K562 (cell line): Measurements from ENCODE around the gene CAMSAP3. TPM values are rescaled to one million over a fixed set of nuclear protein-coding genes. Genes with fewer than 3 reads are reported as not detected.
A peak's percentile ranks its signal among the peaks of the same experiment; 100 is the strongest.

Experiments
- ASH1L ChIP-seq: fragments of 450-650 bp; IDR thresholded peaks from 2 replicates; pipeline ENCODE4 v1.6.1; 2018; ENCODE audit warnings: borderline replicate concordance, mild to moderate bottlenecking, low read depth; ENCODE audit not compliant: partially characterized antibody
- ATF1 ChIP-seq, 2 experiments: fragments of 450-650 bp in 1 of 2; IDR thresholded peaks; 2 replicates each; pipeline ENCODE4 v1.6.1; 2016; ENCODE audit warnings: missing compliant biosample characterization in 1 of 2, missing genetic modification characterization in 1 of 2
- CBFA2T2 ChIP-seq: fragments of 450-650 bp; conservative IDR thresholded peaks from 2 replicates; pipeline ENCODE4 v1.6.1; 2017; ENCODE audit warnings: mild to moderate bottlenecking
- CCAR2 ChIP-seq: fragments of 200-400 bp; formaldehyde crosslinking; IDR thresholded peaks from 2 replicates; pipeline ENCODE4 v1.6.1; 2017; ENCODE audit warnings: mild to moderate bottlenecking, low read depth, low read length
- CEBPG ChIP-seq, 3 experiments: fragments of 200-800 bp in 1 of 3; sonication (Bioruptor generic) in 1 of 3; sonication (generic) in 1 of 3; formaldehyde crosslinking in 1 of 3; IDR thresholded peaks in 2 of 3; conservative IDR thresholded peaks in 1 of 3; 2 replicates each; pipeline versions ENCODE4 v1.6.1 to v1.8.0; 2016 to 2022; ENCODE audit warnings: missing compliant biosample characterization in 2 of 3, missing genetic modification characterization in 2 of 3, mild to moderate bottlenecking in 1 of 3, missing genetic modification reagents in 1 of 3
- DDX20 ChIP-seq: fragments of 450-650 bp; IDR thresholded peaks from 2 replicates; pipeline ENCODE4 v1.6.1; 2016; ENCODE audit warnings: missing genetic modification characterization, low read depth, mild to moderate bottlenecking, missing compliant biosample characterization, moderate library complexity
- HMGN3 ChIP-seq: IDR thresholded peaks from 2 replicates; pipeline ENCODE4 v1.6.1; 2011; ENCODE audit warnings: borderline replicate concordance, low read depth, mild to moderate bottlenecking, mixed read lengths, low read length; ENCODE audit not compliant: insufficient read length; ENCODE audit errors: extremely low read depth
- MBD2 ChIP-seq: sonication (generic); IDR thresholded peaks from 2 replicates; pipeline ENCODE4 v1.6.1; 2016; ENCODE audit warnings: low read depth, borderline replicate concordance
- MEIS2 ChIP-seq: fragments of 450-650 bp; IDR thresholded peaks from 2 replicates; pipeline ENCODE4 v1.6.1; 2014; ENCODE audit warnings: mild to moderate bottlenecking; ENCODE audit not compliant: partially characterized antibody
- NFIC ChIP-seq: fragments of 450-650 bp; IDR thresholded peaks from 2 replicates; pipeline ENCODE4 v1.6.1; 2017; ENCODE audit warnings: mild to moderate bottlenecking, inconsistent platforms
- NKRF ChIP-seq: fragments of 450-650 bp; IDR thresholded peaks from 2 replicates; pipeline ENCODE4 v1.6.1; 2016; ENCODE audit warnings: borderline replicate concordance
- NR4A1 ChIP-seq, 2 experiments: fragments of 250-450 bp in 1 of 2; fragments of 450-650 bp in 1 of 2; sonication (Bioruptor Pico) in 1 of 2; IDR thresholded peaks; 2 replicates each; pipeline versions ENCODE4 v1.4.0 to v1.6.1; 2016 to 2020; ENCODE audit warnings: mild to moderate bottlenecking in 2 of 2, missing compliant biosample characterization in 1 of 2, missing genetic modification characterization in 1 of 2, moderate library complexity in 1 of 2
- POLR2H ChIP-seq: IDR thresholded peaks from 2 replicates; pipeline ENCODE4 v1.6.1; 2016; ENCODE audit warnings: missing genetic modification characterization, low read depth, mild to moderate bottlenecking, control low read depth, missing compliant biosample characterization, moderate library complexity
- TEAD1 ChIP-seq, 2 experiments: fragments of 450-650 bp in 1 of 2; sonication (generic) in 1 of 2; formaldehyde crosslinking; IDR thresholded peaks; 2 replicates each; pipeline versions ENCODE4 v1.4.0 to v1.8.0; 2020 to 2022; ENCODE audit warnings: mild to moderate bottlenecking in 2 of 2, missing genetic modification reagents in 1 of 2
- ZNF175 ChIP-seq: fragments of 200-800 bp; sonication (Bioruptor generic); IDR thresholded peaks from 2 replicates; pipeline ENCODE4 v1.6.1; 2016; ENCODE audit warnings: low read depth, mild to moderate bottlenecking, missing genetic modification characterization, missing compliant biosample characterization
- ZNF224 ChIP-seq: sonication (generic); formaldehyde crosslinking; IDR thresholded peaks from 2 replicates; pipeline ENCODE4 v1.8.0; 2022; ENCODE audit warnings: mild to moderate bottlenecking, missing genetic modification reagents
- ZNF263 ChIP-seq: sonication (generic); formaldehyde crosslinking; IDR thresholded peaks from 2 replicates; pipeline ENCODE4 v1.8.0; 2022; ENCODE audit warnings: mild to moderate bottlenecking, missing genetic modification reagents, borderline replicate concordance
- ZNF561 ChIP-seq: fragments of 450-650 bp; formaldehyde crosslinking; conservative IDR thresholded peaks from 2 replicates; pipeline ENCODE4 v1.4.0; 2020; ENCODE audit warnings: mild to moderate bottlenecking, moderate library complexity
- polyA plus RNA-seq, 8 experiments: library from polyadenylated mRNA; depleted of rRNA in 4 of 8; stranded (reverse) in 5 of 8; unstranded in 3 of 8; fragments of >200 nt; fragmentation: Nextera tagmentation in 2 of 8; fragmentation: Illumina TruSeq in 1 of 8; extraction: Ambion mirVana in 2 of 8; extraction: Trizol in 1 of 8; gene quantifications; 2 replicates each; pipeline versions ENCODE4 v1.2.1 to v1.2.3, GENCODE V29; 2011 to 2014; ENCODE audit warnings: inconsistent platforms in 1 of 8, missing spikeins in 1 of 8
- total RNA-seq, 7 experiments: library from RNA; depleted of rRNA in 6 of 7; stranded (reverse); fragments of >200 nt in 6 of 7; fragmentation: Illumina TruSeq in 2 of 7; extraction: Trizol in 2 of 7; gene quantifications; 2 replicates each; pipeline versions ENCODE4 v1.2.1 to v1.2.3, GENCODE V29; 2011 to 2021; ENCODE audit warnings: low replicate concordance in 1 of 7
- TF ChIP-seq, protein P1 (sequence below): fragments of 200-800 bp; sonication (Bioruptor generic); IDR thresholded peaks from 2 replicates; pipeline ENCODE4 v1.6.1; 2017; ENCODE audit warnings: missing genetic modification characterization, missing compliant biosample characterization
- TF ChIP-seq, protein P2 (sequence below): fragments of 250-450 bp; sonication (Bioruptor Pico); IDR thresholded peaks from 2 replicates; pipeline ENCODE4 v1.8.0; 2021; ENCODE audit warnings: borderline replicate concordance, mild to moderate bottlenecking, moderate library complexity; ENCODE audit not compliant: poor library complexity, severe bottlenecking
- TF ChIP-seq, protein P3 (sequence below), 2 experiments: fragments of 250-450 bp in 1 of 2; fragments of 450-650 bp in 1 of 2; sonication (Bioruptor Pico) in 1 of 2; IDR thresholded peaks; 2 replicates each; pipeline versions ENCODE4 v1.6.1 to v1.8.0; 2016 to 2021; ENCODE audit warnings: mild to moderate bottlenecking in 2 of 2, moderate library complexity in 2 of 2, missing compliant biosample characterization in 1 of 2, missing genetic modification characterization in 1 of 2

The CAMSAP3 gene
- total and polyA plus RNA-seq, 9 of the 15 experiments (the other 6 are each of a cell fraction or from before 2014, with no cell fraction given), result 0.01 to 0.89 (median 0.22) TPM; not detected in 1

DNA sequence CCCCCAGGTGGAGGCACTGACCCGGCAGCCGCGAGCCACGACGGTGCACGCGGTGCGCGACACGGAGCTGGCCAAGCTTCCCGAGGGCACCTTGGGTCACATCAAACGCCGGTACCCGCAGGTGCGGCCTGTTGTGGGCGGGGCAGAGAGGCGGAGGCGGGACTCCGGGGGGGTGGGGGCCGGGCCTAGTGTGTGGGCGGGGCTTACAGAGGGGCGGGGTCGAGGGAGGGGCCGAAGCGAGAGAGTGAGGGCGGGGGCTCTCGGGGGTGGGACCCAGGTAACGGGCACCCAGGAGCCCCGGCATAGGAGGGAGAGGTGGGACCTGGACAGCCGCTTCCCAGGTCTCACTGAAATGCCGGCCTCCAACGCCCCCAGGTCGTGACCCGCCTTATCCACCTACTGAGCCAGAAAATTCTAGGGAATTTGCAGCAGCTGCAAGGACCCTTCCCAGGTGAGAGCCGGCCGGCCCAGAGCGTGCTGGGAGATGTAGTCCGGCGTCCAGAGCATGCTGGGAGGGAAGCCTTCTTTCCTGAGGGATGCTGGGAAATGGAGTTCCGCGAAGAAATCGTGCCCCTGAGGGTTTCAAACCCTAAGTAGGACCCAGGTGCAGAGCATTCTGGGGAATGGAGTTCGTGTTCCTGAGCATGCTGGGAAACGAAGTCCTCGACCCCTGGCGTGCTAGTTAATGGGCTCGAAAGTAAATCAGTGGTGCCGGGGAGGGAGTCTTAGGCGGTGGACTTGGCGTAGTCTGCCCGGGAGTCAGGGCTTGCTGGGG is 44.5 kb upstream of the CAMSAP3 start (continued):
- no peak for TF ChIP-seq HMGN3
- no peak for TF ChIP-seq CEBPG (CRISPR knock-in tag; IDR thresholded peaks at IDR 0.05)
- no peak for TF ChIP-seq CEBPG (tag; conservative IDR thresholded peaks at IDR 0.05 in 1 of 2, IDR thresholded peaks at IDR 0.05 in 1 of 2)
- no peak for TF ChIP-seq ATF1 (CRISPR knock-in tag; IDR thresholded peaks at IDR 0.05)
- TF ChIP-seq ATF1 (tag; IDR thresholded peaks at IDR 0.05), result peak; percentile 24; the same call in 1 of the 2 replicates
- no peak for TF ChIP-seq TEAD1 (CRISPR knock-in tag; IDR thresholded peaks at IDR 0.05)
- TF ChIP-seq CCAR2, result no peak
- TF ChIP-seq ZNF561 (CRISPR knock-in tag), result no peak
- peak; percentile 30 for TF ChIP-seq ASH1L
- TF ChIP-seq MEIS2, result no peak
- TF ChIP-seq, protein P1, sequence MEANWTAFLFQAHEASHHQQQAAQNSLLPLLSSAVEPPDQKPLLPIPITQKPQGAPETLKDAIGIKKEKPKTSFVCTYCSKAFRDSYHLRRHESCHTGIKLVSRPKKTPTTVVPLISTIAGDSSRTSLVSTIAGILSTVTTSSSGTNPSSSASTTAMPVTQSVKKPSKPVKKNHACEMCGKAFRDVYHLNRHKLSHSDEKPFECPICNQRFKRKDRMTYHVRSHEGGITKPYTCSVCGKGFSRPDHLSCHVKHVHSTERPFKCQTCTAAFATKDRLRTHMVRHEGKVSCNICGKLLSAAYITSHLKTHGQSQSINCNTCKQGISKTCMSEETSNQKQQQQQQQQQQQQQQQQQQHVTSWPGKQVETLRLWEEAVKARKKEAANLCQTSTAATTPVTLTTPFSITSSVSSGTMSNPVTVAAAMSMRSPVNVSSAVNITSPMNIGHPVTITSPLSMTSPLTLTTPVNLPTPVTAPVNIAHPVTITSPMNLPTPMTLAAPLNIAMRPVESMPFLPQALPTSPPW (CRISPR knock-in tag), result peak; percentile 59
- peak; percentile 93 for TF ChIP-seq NFIC
- no peak for TF ChIP-seq POLR2H (tag)
- TF ChIP-seq, protein P2, sequence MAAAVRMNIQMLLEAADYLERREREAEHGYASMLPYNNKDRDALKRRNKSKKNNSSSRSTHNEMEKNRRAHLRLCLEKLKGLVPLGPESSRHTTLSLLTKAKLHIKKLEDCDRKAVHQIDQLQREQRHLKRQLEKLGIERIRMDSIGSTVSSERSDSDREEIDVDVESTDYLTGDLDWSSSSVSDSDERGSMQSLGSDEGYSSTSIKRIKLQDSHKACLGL, result no peak
- no peak for TF ChIP-seq DDX20
- TF ChIP-seq NKRF, result no peak
- TF ChIP-seq, protein P3, sequence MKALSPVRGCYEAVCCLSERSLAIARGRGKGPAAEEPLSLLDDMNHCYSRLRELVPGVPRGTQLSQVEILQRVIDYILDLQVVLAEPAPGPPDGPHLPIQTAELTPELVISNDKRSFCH (CRISPR knock-in tag; IDR thresholded peaks at IDR 0.05), result no peak
- TF ChIP-seq, protein P3 (tag; IDR thresholded peaks at IDR 0.05), result no peak
- TF ChIP-seq MBD2, result peak; percentile 88
- no peak for TF ChIP-seq CBFA2T2
- no peak for TF ChIP-seq ZNF263 (CRISPR knock-in tag)
- no peak for TF ChIP-seq NR4A1 (CRISPR knock-in tag; IDR thresholded peaks at IDR 0.05)
- TF ChIP-seq NR4A1 (tag; IDR thresholded peaks at IDR 0.05), result 0 out of 2 replicates have a peak, but pooled peaks have one; percentile 34
- TF ChIP-seq ZNF224 (CRISPR knock-in tag), result no peak
- TF ChIP-seq ZNF175 (CRISPR knock-in tag), result 0 out of 2 replicates have a peak, but pooled peaks have one; percentile 27
